RWPE2 (cell line): ENCODE measurements around the gene UBQLN4.
A peak's percentile ranks its signal among the peaks of the same experiment; 100 is the strongest.

ENCODE experiments used
- ATAC-seq: fragments of 200-7000 bp; cut with Tn5 transposase; 3 replicates; pipeline ENCODE4 v1.9.1; 2021; ENCODE audit warnings: low read depth
- DNase-seq: peaks from one replicate; pipeline ENCODE4 v3.0.0-alpha.2; 2020; ENCODE audit warnings: low spot score
- H3K27ac ChIP-seq: fragments of 450-650 bp; 2 replicates; pipeline ENCODE4 v1.5.1; 2017; ENCODE audit warnings: mild to moderate bottlenecking; ENCODE audit not compliant: poor library complexity, severe bottlenecking
- H3K27me3 ChIP-seq: fragments of 250-450 bp; sonication (Bioruptor Pico); 2 replicates; pipeline ENCODE4 v1.5.1; 2021; ENCODE audit warnings: mild to moderate bottlenecking, moderate library complexity; ENCODE audit not compliant: insufficient read depth, poor library complexity, severe bottlenecking
- H3K36me3 ChIP-seq: fragments of 250-450 bp; sonication (Bioruptor Pico); 2 replicates; pipeline ENCODE4 v1.5.1; 2020; ENCODE audit warnings: low read depth, mild to moderate bottlenecking, moderate library complexity
- H3K4me1 ChIP-seq: fragments of 250-450 bp; sonication (Bioruptor Pico); 2 replicates; pipeline ENCODE4 v1.5.1; 2021; ENCODE audit warnings: mild to moderate bottlenecking, moderate library complexity; ENCODE audit not compliant: insufficient read depth, poor library complexity, severe bottlenecking
- H3K4me3 ChIP-seq: fragments of 250-450 bp; sonication (Bioruptor Pico); 2 replicates; pipeline ENCODE4 v1.5.1; 2021; ENCODE audit warnings: mild to moderate bottlenecking, moderate library complexity; ENCODE audit not compliant: severe bottlenecking
- H3K9me3 ChIP-seq: fragments of 250-450 bp; sonication (Bioruptor Pico); 2 replicates; pipeline ENCODE4 v1.5.1; 2021; ENCODE audit warnings: mild to moderate bottlenecking, moderate library complexity; ENCODE audit not compliant: severe bottlenecking
- TF ChIP-seq, protein P1 (sequence below): fragments of 450-650 bp; IDR thresholded peaks from one replicate; pipeline ENCODE4 v1.5.1; 2017; ENCODE audit warnings: mild to moderate bottlenecking, moderate library complexity; ENCODE audit not compliant: poor library complexity, severe bottlenecking

UBQLN4 gene

DNA sequence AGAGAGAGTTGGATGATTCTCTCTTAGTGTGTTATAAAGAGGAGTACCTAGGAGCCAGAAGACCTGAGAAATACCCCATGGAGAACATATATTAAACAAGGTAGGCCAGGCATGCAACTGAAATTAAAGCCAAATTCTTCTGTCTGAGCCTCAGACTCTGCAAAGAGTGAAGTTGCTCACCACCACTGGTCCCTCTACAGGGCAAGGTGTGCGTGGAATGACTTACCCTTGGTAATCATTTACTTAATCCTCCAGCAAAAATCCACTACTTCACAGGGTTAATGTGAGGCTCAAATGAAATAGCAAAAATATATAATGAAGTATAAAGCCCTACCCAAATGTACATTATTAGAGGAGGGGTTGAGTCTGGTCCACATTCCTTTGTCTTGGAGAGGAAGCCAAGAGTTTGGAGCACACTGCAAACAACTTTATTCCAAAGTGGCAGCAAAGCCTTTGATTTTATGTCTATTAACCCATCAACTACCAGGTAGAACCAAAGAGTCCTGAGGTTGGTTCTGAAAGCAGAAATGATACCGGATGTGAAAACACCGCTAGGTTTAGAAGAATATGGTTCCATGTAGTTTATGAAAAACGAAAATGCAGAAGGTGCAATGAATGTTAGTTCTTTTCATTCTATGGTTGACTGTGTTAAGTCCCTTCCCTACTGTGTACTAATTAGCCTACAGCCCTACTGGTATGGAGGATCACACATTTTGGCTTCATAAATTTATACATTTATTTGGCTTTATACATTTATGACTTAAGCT lies 41.4 kb downstream of the UBQLN4 start:
- DNase-seq (no peak), ATAC-seq (no peak)
- H3K4me3 ChIP-seq, result no peak overlapping the region
- TF ChIP-seq, protein P1, sequence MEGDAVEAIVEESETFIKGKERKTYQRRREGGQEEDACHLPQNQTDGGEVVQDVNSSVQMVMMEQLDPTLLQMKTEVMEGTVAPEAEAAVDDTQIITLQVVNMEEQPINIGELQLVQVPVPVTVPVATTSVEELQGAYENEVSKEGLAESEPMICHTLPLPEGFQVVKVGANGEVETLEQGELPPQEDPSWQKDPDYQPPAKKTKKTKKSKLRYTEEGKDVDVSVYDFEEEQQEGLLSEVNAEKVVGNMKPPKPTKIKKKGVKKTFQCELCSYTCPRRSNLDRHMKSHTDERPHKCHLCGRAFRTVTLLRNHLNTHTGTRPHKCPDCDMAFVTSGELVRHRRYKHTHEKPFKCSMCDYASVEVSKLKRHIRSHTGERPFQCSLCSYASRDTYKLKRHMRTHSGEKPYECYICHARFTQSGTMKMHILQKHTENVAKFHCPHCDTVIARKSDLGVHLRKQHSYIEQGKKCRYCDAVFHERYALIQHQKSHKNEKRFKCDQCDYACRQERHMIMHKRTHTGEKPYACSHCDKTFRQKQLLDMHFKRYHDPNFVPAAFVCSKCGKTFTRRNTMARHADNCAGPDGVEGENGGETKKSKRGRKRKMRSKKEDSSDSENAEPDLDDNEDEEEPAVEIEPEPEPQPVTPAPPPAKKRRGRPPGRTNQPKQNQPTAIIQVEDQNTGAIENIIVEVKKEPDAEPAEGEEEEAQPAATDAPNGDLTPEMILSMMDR, result no peak
- H3K9me3 ChIP-seq, result no peaks in the 10 kb centered on the region
- no peaks in the 10 kb centered on the region for H3K4me1 ChIP-seq
- H3K36me3 ChIP-seq, result peaks cover 86% of the 10 kb centered on the region
- H3K27ac ChIP-seq, result no peak overlapping the region
- no peaks in the 10 kb centered on the region for H3K27me3 ChIP-seq

DNA sequence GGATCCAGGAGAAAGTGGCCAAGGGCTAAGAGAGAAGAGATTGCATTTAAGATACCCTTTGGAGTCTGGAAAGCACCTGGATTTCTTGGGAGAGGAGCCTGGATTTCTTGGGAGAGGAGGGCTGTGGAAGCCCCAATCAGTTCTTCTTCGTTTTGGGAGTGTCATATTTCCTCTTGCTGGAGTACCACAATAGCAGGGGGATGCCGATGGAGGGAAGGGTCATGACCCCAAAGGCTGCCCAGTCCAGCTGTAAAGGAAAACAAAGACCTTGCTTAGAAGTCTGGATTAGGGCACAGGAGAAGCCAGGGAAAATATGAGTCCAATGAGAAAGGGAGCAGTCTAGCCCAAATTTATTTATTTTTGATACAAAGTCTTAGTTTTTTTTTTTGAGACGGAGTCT lies 44.2 kb downstream of the UBQLN4 start:
- Histone ChIP-seq H3K4me3 (no peak overlapping the region), H3K36me3 (peaks cover 61% of the 10 kb centered on the region), H3K27ac (no peak overlapping the region), H3K4me1 (no peaks in the 10 kb centered on the region), H3K9me3 (no peaks in the 10 kb centered on the region), H3K27me3 (no peaks in the 10 kb centered on the region)
- no peak for ATAC-seq
- DNase-seq, result no peak
- TF ChIP-seq, protein P1, result no peak

DNA sequence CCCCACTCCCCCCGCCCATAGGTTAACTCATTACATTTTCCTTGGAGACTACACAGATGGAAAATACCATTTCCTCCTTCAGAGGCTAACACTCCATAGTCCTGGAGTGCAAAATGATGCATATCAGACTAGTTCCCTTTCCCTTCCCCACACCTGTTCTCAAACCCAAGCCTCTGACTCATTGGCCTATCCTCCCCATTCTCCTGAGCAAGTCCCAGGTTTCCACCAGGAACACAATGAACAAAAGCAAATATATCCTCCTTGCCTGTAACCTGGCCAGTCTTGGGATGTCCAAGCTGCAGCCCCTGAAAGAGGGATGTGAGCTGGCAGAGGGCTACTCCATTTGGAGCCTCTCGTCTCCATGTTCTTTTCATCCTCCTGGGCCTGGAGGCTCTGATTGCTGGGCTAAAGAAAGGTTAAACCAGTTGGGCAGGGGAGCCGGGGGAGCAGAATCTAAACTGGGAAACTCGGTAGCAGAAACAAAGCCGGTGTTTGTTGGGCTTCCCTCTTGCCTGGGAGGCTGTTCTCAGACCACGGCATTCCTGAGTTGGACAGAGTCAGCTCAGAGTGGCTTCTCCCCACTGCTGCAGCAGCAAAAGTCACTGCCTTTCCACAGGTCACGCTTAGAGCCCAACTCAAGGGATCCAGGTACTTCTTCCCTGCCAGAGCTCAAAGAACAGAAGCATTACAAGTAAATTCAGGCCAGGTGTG lies 46.8 kb downstream of the UBQLN4 start:
- peaks cover 22% of the 10 kb centered on the region for H3K4me1 ChIP-seq
- TF ChIP-seq, protein P1, result no peak
- no peaks in the 10 kb centered on the region for H3K27me3 ChIP-seq
- DNase-seq (no peak), ATAC-seq (0 out of 3 replicates have a peak, but pooled peaks have one; percentile 4)
- peaks cover 35% of the 10 kb centered on the region for H3K36me3 ChIP-seq
- H3K27ac ChIP-seq, result peak overlapping the region; percentile 17
- H3K9me3 ChIP-seq, result no peaks in the 10 kb centered on the region
- no peak overlapping the region for H3K4me3 ChIP-seq

DNA sequence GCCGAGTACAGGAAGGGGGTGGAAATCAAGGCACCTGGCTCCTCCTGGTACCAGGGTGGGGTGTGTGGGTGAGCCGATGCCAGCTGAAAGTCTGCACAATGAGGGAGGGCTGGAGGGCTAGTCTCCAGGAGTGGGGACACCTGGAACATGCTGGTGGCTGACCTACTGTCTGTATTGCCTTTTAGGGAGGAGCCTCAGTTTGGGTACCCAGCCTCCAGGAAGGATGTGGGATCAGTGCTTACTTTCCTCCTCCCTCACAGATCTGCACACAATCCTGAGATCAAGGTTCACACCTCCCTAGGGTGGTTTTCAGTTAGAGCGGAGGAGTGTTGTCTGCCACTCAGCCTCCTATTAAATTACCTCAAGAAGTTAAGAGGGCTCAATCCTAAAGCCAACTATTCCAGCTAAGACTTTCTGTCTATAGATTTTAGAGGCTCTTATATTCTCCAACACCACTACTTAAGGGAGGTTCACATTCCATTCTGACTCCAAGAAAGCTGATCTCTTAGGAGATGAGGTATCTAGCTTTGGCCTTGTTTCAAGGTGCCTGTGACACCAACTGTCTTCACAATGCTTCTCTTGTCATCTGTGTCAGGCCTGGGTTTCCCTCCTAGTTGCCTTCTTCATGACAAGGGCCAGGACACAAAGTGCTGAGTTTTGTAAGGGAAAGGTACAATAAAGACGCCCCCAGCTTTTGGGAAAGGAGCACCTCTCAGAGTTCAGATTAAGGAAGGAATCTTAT lies 48.6 kb downstream of the UBQLN4 start:
- TF ChIP-seq, protein P1, result no peak
- ATAC-seq (no peak), DNase-seq (no peak)
- no peaks in the 10 kb centered on the region for H3K27me3 ChIP-seq
- H3K9me3 ChIP-seq, result no peaks in the 10 kb centered on the region
- peaks cover 17% of the 10 kb centered on the region for H3K36me3 ChIP-seq
- H3K4me1 ChIP-seq, result peaks cover 27% of the 10 kb centered on the region
- no peak overlapping the region for H3K4me3 ChIP-seq
- no peak overlapping the region for H3K27ac ChIP-seq
